Caco-2 (cell line): ENCODE data around the gene BMAL1. TPM values are rescaled to one million over a fixed set of nuclear protein-coding genes. Genes with fewer than 3 reads are reported as not detected.

Source experiments
- BruUV-seq: library from RNA; stranded (reverse); fragments of 400-500 nt; replicated peaks from 2 replicates; lab custom pipeline; 2021; lab: Mats Ljungman, UMichigan
- CTCF ChIA-PET: fragments of 300-600 bp; sonication (Branson Sonifier 250); formaldehyde crosslinking; loops from one replicate; lab custom pipeline; 2022; ENCODE audit warnings: antibody characterized with exemption; lab: Charles Lee
- POLR2A ChIA-PET: fragments of 300-600 bp; sonication (Branson Sonifier 250); formaldehyde crosslinking; loops from one replicate; lab custom pipeline; 2022; ENCODE audit warnings: antibody characterized with exemption; lab: Charles Lee
- DNase-seq, 2 experiments: peaks; one replicate each; pipeline versions ENCODE4 v3.0.0 to v3.0.0-alpha.2; 2020 to 2022
- H3K27me3 ChIP-seq: replicated peaks from 2 replicates; pipeline ENCODE4 v1.6.0; 2011; ENCODE audit warnings: low read length; ENCODE audit not compliant: control insufficient read depth, insufficient read depth
- H3K36me3 ChIP-seq: 2 replicates; pipeline ENCODE4 v1.5.1; 2011; ENCODE audit warnings: low read length; ENCODE audit not compliant: control insufficient read depth, insufficient read depth
- H3K4me1 ChIP-seq: fragments of 250-450 bp; sonication (Bioruptor Pico); 2 replicates; pipeline ENCODE4 v1.5.1; 2020; ENCODE audit warnings: mild to moderate bottlenecking
- H3K4me3 ChIP-seq: 2 replicates; pipeline ENCODE4 v1.5.1; 2011; ENCODE audit warnings: low read depth, mild to moderate bottlenecking, control low read depth, low read length
- H3K9me3 ChIP-seq: fragments of 250-450 bp; sonication (Bioruptor Pico); 2 replicates; pipeline ENCODE4 v1.5.1; 2020; ENCODE audit warnings: mild to moderate bottlenecking, moderate library complexity
- H3K27ac Mint-ChIP-seq: one replicate; pipeline ENCODE4 v1.8.0; 2022; ENCODE audit warnings: mixed read lengths; ENCODE audit not compliant: unreplicated experiment
- H3K27me3 Mint-ChIP-seq: one replicate; pipeline ENCODE4 v1.8.0; 2022; ENCODE audit warnings: mixed read lengths; ENCODE audit not compliant: insufficient read depth, unreplicated experiment
- H3K36me3 Mint-ChIP-seq: one replicate; pipeline ENCODE4 v1.8.0; 2022; ENCODE audit warnings: mild to moderate bottlenecking, mixed read lengths; ENCODE audit not compliant: insufficient read depth, unreplicated experiment
- H3K4me1 Mint-ChIP-seq: one replicate; pipeline ENCODE4 v1.8.0; 2022; ENCODE audit warnings: low read depth, mixed read lengths; ENCODE audit not compliant: unreplicated experiment
- H3K4me3 Mint-ChIP-seq: one replicate; pipeline ENCODE4 v1.8.0; 2022; ENCODE audit warnings: mild to moderate bottlenecking, moderate library complexity, mixed read lengths; ENCODE audit not compliant: unreplicated experiment
- H3K9me3 Mint-ChIP-seq: one replicate; pipeline ENCODE4 v1.8.0; 2022; ENCODE audit warnings: mixed read lengths; ENCODE audit not compliant: unreplicated experiment
- intact Hi-C: fragments of 100-400 bp; cut with micrococcal nuclease; formaldehyde crosslinking; loops from one replicate; pipeline ENCODE4 v1.10.0; 2022; ENCODE audit not compliant: unreplicated experiment
- total RNA-seq: library from RNA; stranded (reverse); gene quantifications from 2 replicates; pipeline ENCODE4 v1.2.3, GENCODE V29; 2022
- TF ChIP-seq, protein P1 (sequence below), 2 experiments: fragments of 200-600 bp in 1 of 2; IDR thresholded peaks; 1 replicate in 1 of 2; 2 replicates in 1 of 2; pipeline versions ENCODE4 v1.5.1 to v1.8.0; 2011 to 2022; ENCODE audit warnings: antibody characterized with exemption in 1 of 2, control low read depth in 1 of 2, inconsistent platforms in 1 of 2, low read depth in 1 of 2, low read length in 1 of 2, mild to moderate bottlenecking in 1 of 2, moderate library complexity in 1 of 2; ENCODE audit not compliant: insufficient read depth in 1 of 2, severe bottlenecking in 1 of 2, unreplicated experiment in 1 of 2

The BMAL1 gene
- total RNA-seq, 1 experiment from 2014 or later: 17.9 TPM

DNA sequence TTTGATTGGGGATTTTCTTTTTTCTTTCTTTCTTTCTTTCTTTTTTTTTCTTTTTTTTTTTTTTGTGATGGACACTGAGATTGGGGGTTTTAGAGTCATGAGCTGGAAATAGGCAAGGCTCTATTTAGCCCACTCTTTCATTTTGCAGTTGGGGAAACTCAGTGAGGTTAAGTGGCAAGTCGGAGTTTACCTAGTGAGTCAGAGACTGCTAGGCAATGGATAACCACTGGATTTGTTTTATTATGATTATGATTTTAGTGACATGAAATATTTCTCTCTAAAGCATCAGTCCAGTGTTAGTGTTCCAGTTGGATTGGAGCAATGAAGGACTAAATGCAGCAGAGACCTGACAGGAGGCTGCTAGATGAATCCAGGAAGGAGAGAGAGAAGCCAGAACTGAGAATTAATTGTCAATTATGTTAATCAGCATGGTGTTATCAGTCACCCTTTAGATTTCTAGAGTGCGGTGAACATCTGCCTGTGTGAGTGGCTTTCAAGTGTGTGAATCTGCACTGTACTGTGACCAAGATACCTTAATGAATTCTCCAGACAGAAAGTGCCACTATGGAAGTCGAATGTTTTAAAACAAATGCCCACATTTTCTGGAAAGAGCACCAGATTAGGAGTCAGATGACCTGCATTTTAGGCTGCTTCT is 10.9 kb downstream of the BMAL1 start:
- no TSS peak for BruUV-seq
- no peaks in the 10 kb centered on the region for H3K27me3 Mint-ChIP-seq
- no peaks in the 10 kb centered on the region for H3K4me1 ChIP-seq
- H3K9me3 Mint-ChIP-seq: no peaks in the 10 kb centered on the region
- no peak for DNase-seq
- H3K9me3 ChIP-seq: no peaks in the 10 kb centered on the region
- H3K4me1 Mint-ChIP-seq: no peaks in the 10 kb centered on the region
- CTCF ChIA-PET: interaction anchor here (1.1 kb wide), 1 partner anchor 78 kb away, joined by 3 read pairs; no protein-coding TSS in a partner anchor
- intact Hi-C loops: no loop called here
- H3K27me3 ChIP-seq: no peaks in the 10 kb centered on the region
- no peak overlapping the region for H3K4me3 Mint-ChIP-seq
- H3K4me3 ChIP-seq: no peak overlapping the region
- TF ChIP-seq, protein P1, sequence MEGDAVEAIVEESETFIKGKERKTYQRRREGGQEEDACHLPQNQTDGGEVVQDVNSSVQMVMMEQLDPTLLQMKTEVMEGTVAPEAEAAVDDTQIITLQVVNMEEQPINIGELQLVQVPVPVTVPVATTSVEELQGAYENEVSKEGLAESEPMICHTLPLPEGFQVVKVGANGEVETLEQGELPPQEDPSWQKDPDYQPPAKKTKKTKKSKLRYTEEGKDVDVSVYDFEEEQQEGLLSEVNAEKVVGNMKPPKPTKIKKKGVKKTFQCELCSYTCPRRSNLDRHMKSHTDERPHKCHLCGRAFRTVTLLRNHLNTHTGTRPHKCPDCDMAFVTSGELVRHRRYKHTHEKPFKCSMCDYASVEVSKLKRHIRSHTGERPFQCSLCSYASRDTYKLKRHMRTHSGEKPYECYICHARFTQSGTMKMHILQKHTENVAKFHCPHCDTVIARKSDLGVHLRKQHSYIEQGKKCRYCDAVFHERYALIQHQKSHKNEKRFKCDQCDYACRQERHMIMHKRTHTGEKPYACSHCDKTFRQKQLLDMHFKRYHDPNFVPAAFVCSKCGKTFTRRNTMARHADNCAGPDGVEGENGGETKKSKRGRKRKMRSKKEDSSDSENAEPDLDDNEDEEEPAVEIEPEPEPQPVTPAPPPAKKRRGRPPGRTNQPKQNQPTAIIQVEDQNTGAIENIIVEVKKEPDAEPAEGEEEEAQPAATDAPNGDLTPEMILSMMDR (IDR thresholded peaks at IDR 0.05; ENCODE audit: insufficient read depth in 1 of 2, low read depth in 1 of 2, low read length in 1 of 2, severe bottlenecking in 1 of 2, unreplicated experiment in 1 of 2): no peak
- H3K27ac Mint-ChIP-seq: no peak overlapping the region
- H3K36me3 ChIP-seq: no peaks in the 10 kb centered on the region
- H3K36me3 Mint-ChIP-seq: no peaks in the 10 kb centered on the region
- POLR2A ChIA-PET: no interaction called here

DNA sequence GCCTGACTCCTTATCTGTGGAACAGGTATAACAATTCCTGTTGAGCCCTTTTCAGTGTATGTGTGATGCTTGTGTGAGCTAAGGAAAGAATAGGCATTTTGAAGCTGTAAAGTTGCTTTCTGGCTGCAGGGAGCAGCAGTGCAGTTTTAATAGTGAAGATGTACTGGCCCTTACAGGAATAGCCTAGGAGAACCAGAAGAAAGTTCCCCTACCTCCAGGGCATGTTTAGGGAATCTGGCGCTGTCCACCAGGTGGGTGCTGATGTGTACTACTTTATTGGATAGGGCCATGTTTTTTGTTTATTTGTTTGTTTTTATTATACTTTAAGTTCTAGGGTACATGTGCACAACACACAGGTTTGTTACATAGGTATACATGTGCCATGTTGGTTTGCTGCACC is 11.5 kb downstream of the BMAL1 start:
- H3K27me3 Mint-ChIP-seq: no peaks in the 10 kb centered on the region

DNA sequence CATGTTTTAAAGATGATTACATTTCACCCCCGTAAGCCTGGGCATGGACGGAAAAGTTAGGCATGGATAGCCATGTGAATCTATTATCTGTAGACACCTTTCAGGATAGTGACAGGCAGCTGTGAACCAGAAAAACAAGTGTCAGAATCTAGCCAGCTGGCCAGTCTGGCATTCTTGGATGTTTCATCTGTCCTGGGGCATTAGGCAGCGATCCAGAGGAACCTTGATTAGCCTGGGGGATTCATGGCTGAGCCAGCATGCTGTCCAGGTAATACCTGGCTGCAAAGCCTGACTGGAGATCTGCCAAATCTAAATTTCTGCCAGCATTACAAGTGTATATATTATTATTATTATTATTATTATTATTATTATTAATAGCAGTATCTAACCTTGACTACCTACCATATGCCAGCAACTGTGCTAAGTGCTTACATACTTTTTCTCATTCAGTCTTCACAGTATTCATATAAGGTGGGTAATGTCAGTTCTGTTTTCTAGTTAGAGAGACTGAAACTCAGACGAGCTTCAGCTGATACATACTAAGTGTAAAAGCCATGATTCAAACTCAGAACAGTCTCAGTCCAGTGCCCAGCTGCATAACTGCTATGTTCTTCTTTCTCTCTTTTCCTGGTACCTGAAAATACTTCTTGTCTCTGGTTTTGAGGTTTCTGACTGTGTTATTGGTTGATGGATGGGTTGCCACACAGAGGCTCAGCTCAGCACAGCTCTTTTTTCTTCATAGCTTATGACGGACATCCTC is 12.8 kb downstream of the BMAL1 start:
- intact Hi-C loops: no loop called here
- TF ChIP-seq, protein P1 (IDR thresholded peaks at IDR 0.05; ENCODE audit: insufficient read depth in 1 of 2, low read depth in 1 of 2, low read length in 1 of 2, severe bottlenecking in 1 of 2, unreplicated experiment in 1 of 2): no peak
- no peak overlapping the region for H3K4me3 ChIP-seq
- Mint-ChIP-seq H3K27me3 (no peaks in the 10 kb centered on the region), H3K27ac (no peak overlapping the region), H3K36me3 (no peaks in the 10 kb centered on the region), H3K9me3 (no peaks in the 10 kb centered on the region), H3K4me3 (no peak overlapping the region), H3K4me1 (no peaks in the 10 kb centered on the region)
- no peak for DNase-seq
- H3K27me3 ChIP-seq: no peaks in the 10 kb centered on the region
- no peaks in the 10 kb centered on the region for H3K36me3 ChIP-seq
- no peaks in the 10 kb centered on the region for H3K9me3 ChIP-seq
- CTCF ChIA-PET: no interaction called here
- no peaks in the 10 kb centered on the region for H3K4me1 ChIP-seq
- BruUV-seq: no TSS peak
- POLR2A ChIA-PET: interaction anchor here (0.6 kb wide), 1 partner anchor 77 kb away, joined by 3 read pairs; no protein-coding TSS in a partner anchor

More for the DNA sequence above, 11.5 kb downstream of the BMAL1 start:
- Histone ChIP-seq H3K4me3 (no peak overlapping the region), H3K27me3 (no peaks in the 10 kb centered on the region), H3K36me3 (no peaks in the 10 kb centered on the region), H3K9me3 (no peaks in the 10 kb centered on the region), H3K4me1 (no peaks in the 10 kb centered on the region)
- no TSS peak for BruUV-seq
- CTCF ChIA-PET: interaction anchor here (1.1 kb wide), 1 partner anchor 79 kb away, joined by 3 read pairs; no protein-coding TSS in a partner anchor
- POLR2A ChIA-PET: no interaction called here
- Mint-ChIP-seq H3K27ac (no peak overlapping the region), H3K9me3 (no peaks in the 10 kb centered on the region), H3K4me1 (no peaks in the 10 kb centered on the region), H3K4me3 (no peak overlapping the region), H3K36me3 (no peaks in the 10 kb centered on the region)
- TF ChIP-seq, protein P1 (IDR thresholded peaks at IDR 0.05; ENCODE audit: insufficient read depth in 1 of 2, low read depth in 1 of 2, low read length in 1 of 2, severe bottlenecking in 1 of 2, unreplicated experiment in 1 of 2): no peak
- intact Hi-C loops: no loop called here
- DNase-seq: peak in 1 of 2 experiments; percentile 43
